ENCODE measurements around the gene PRR15L. TPM values are rescaled to one million over a fixed set of nuclear protein-coding genes. Genes with fewer than 3 reads are reported as not detected.

PRR15L gene
- total and polyA plus RNA-seq, 2 donors (not counting 1 experiment from before 2014, with no cell fraction given) = not detected

GRCh38 chr17:47969930-47970724 lies 12.4 kb upstream of the PRR15L start:
- Mint-ChIP-seq H3K27me3 (no peaks in the 10 kb centered on the region), H3K4me3 (peak overlapping the region; percentile 98), H3K4me1 (peaks cover 26% of the 10 kb centered on the region), H3K9me3 (ENCODE audit: insufficient read depth) (no peaks in the 10 kb centered on the region), H3K27ac (peak overlapping the region; percentile 56)
- 72% methylated on average over 10 of the region's 15 CpGs for WGBS (ENCODE audit: insufficient coverage)
- ChIA-PET POLR2A (interaction anchor here (1.4 to 2.0 kb wide), 6 partner anchors 14 to 129 kb away, joined by 3 to 18 read pairs (median 5); partner anchors contain the start of genes PNPO, SCRN2 and SP2), CTCF (interaction anchor here (0.6 to 7.3 kb wide), 16 partner anchors 8 to 136 kb away, joined by 3 to 155 read pairs (median 8); partner anchors contain the start of genes NFE2L1, PNPO, SCRN2 and SP2)
- no peak for ATAC-seq (ENCODE audit: low read depth)
- Histone ChIP-seq H3K9ac (ENCODE audit: low read length) (peak overlapping the region; percentile 87), H3K4me3 (ENCODE audit: control extremely low read depth in 1 of 5, extremely low read depth in 1 of 5, insufficient read depth in 1 of 5, low read depth in 2 of 5, low read length in 4 of 5) (peak overlapping the region; percentile 65 to 99 (median 94)), H3K27me3 (replicated peaks in 1 of 4; ENCODE audit: control extremely low read depth in 1 of 4, control insufficient read depth in 3 of 4, insufficient read depth in 4 of 4, low read length in 3 of 4) (no peaks in the 10 kb centered on the region), H3K79me2 (ENCODE audit: control insufficient read depth, insufficient read depth, low read length) (peaks cover 25% of the 10 kb centered on the region), H3K4me1 (ENCODE audit: control insufficient read depth in 2 of 2, insufficient read depth in 2 of 2, low read length in 2 of 2) (peaks cover 19 to 28% of the 10 kb centered on the region in 2 donors), H2AFZ (ENCODE audit: insufficient read depth, low read depth, low read length, poor library complexity, severe bottlenecking) (peak overlapping the region; percentile 96), H3K4me2 (replicated peaks; ENCODE audit: low read depth, low read length, poor library complexity, severe bottlenecking) (peak overlapping the region; percentile 96), H3K27ac (ENCODE audit: low read length in 2 of 2) (peak overlapping the region in 1 of 2 donors; percentile 59), H3K36me3 (replicated peaks in 1 of 2; ENCODE audit: control extremely low read depth in 1 of 2, control insufficient read depth in 1 of 2, extremely low read depth in 1 of 2, insufficient read depth in 2 of 2, low read length in 1 of 2) (peaks cover 0 to 17% of the 10 kb centered on the region in 2 experiments), H4K20me1 (ENCODE audit: control insufficient read depth, insufficient read depth, low read length, poor library complexity, severe bottlenecking) (no peaks in the 10 kb centered on the region), H3K9me3 (ENCODE audit: control extremely low read depth in 1 of 3, control insufficient read depth in 2 of 3, insufficient read depth in 1 of 3, low read length in 2 of 3) (no peaks in the 10 kb centered on the region)
- intact Hi-C loops (cut with micrococcal nuclease) = loop anchor here (1.0 to 2.0 kb wide), 7 partner anchors 21 to 139 kb away; partner anchors contain the start of genes LRRC46, MRPL10, PNPO and SCRN2
- TF ChIP-seq EZH2 (IDR thresholded peaks at IDR 0.05; ENCODE audit: borderline replicate concordance, insufficient read depth, low read depth, low read length, poor library complexity, severe bottlenecking) (no peak), CTCF (IDR thresholded peaks at IDR 0.05) (no peak)
- no peak for DNase-seq

- DNase-seq (no peak), ATAC-seq (ENCODE audit: low read depth) (no peak)
- Mint-ChIP-seq H3K27me3 (no peaks in the 10 kb centered on the region), H3K4me1 (peaks cover 26% of the 10 kb centered on the region), H3K27ac (no peak overlapping the region), H3K9me3 (ENCODE audit: insufficient read depth) (no peaks in the 10 kb centered on the region), H3K4me3 (no peak overlapping the region)
- no peaks in the 10 kb centered on the region for H4K20me1 ChIP-seq (ENCODE audit: control insufficient read depth, insufficient read depth, low read length, poor library complexity, severe bottlenecking)
- H2AFZ ChIP-seq (ENCODE audit: insufficient read depth, low read depth, low read length, poor library complexity, severe bottlenecking) = no peak overlapping the region
- no peaks in the 10 kb centered on the region for H3K9me3 ChIP-seq (ENCODE audit: control extremely low read depth in 1 of 3, control insufficient read depth in 2 of 3, insufficient read depth in 1 of 3, low read length in 2 of 3)
- no peak overlapping the region for H3K4me3 ChIP-seq (ENCODE audit: control extremely low read depth in 1 of 5, extremely low read depth in 1 of 5, insufficient read depth in 1 of 5, low read depth in 2 of 5, low read length in 4 of 5)
- ChIA-PET POLR2A (no interaction called here), CTCF (interaction anchor here (0.7 to 7.3 kb wide), 6 partner anchors 10 to 307 kb away, joined by 5 to 155 read pairs (median 10); partner anchors contain the start of genes PNPO and SCRN2)
- no peaks in the 10 kb centered on the region for H3K27me3 ChIP-seq (replicated peaks in 1 of 4; ENCODE audit: control extremely low read depth in 1 of 4, control insufficient read depth in 3 of 4, insufficient read depth in 4 of 4, low read length in 3 of 4)
- peaks cover 0 to 6% of the 10 kb centered on the region in 2 experiments for H3K36me3 ChIP-seq (replicated peaks in 1 of 2; ENCODE audit: control extremely low read depth in 1 of 2, control insufficient read depth in 1 of 2, extremely low read depth in 1 of 2, insufficient read depth in 2 of 2, low read length in 1 of 2)
- H3K4me1 ChIP-seq (ENCODE audit: control insufficient read depth in 2 of 2, insufficient read depth in 2 of 2, low read length in 2 of 2) = peaks cover 19 to 28% of the 10 kb centered on the region in 2 donors
- H3K4me2 ChIP-seq (replicated peaks; ENCODE audit: low read depth, low read length, poor library complexity, severe bottlenecking) = no peak overlapping the region
- no peak overlapping the region for H3K27ac ChIP-seq (ENCODE audit: low read length in 2 of 2)
- H3K79me2 ChIP-seq (ENCODE audit: control insufficient read depth, insufficient read depth, low read length) = peaks cover 25% of the 10 kb centered on the region
- WGBS (ENCODE audit: insufficient coverage) = 100% methylated on average over 2 of the region's 5 CpGs
- intact Hi-C loops (cut with micrococcal nuclease) = no loop called here
- TF ChIP-seq CTCF (IDR thresholded peaks at IDR 0.05) (no peak), EZH2 (IDR thresholded peaks at IDR 0.05; ENCODE audit: borderline replicate concordance, insufficient read depth, low read depth, low read length, poor library complexity, severe bottlenecking) (no peak)
- H3K9ac ChIP-seq (ENCODE audit: low read length) = no peak overlapping the region
These were observed 11.2 kb upstream of the PRR15L start for GRCh38 chr17:47968836-47969235.

All from B cell (primary cell).